PC-9 (cell line): ENCODE data around the gene SGMS2.

Source experiments
- EZH2 ChIP-seq: fragments of 200-600 bp; sonication (generic); IDR thresholded peaks from 2 replicates; pipeline ENCODE4 v1.8.0; 2017; ENCODE audit warnings: antibody characterized with exemption, low read depth
- TF ChIP-seq, protein P1 (sequence below): fragments of 200-600 bp; sonication (generic); conservative IDR thresholded peaks from 2 replicates; pipeline ENCODE4 v1.6.1; 2017; ENCODE audit warnings: mixed run types, antibody characterized with exemption, mild to moderate bottlenecking, moderate library complexity

DNA sequence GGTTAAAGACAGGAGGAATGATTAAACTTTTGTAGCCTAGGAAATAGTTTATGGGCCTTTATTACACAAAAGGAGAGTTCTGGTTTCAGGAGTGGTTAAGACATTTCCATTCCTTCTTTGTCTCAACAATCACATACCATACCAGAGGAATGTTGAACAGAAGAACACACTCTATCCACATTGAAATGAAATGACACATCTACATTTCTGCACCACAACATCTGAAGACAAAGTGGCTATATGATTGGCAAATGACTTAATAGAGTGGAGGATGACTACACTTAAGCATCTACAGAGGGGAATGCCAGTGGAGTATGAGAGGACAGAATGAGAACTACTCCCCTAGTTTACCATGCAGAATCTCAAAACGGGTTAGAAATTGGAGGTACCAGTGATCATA, 114.6 kb downstream of the SGMS2 start:
- TF ChIP-seq, protein P1, sequence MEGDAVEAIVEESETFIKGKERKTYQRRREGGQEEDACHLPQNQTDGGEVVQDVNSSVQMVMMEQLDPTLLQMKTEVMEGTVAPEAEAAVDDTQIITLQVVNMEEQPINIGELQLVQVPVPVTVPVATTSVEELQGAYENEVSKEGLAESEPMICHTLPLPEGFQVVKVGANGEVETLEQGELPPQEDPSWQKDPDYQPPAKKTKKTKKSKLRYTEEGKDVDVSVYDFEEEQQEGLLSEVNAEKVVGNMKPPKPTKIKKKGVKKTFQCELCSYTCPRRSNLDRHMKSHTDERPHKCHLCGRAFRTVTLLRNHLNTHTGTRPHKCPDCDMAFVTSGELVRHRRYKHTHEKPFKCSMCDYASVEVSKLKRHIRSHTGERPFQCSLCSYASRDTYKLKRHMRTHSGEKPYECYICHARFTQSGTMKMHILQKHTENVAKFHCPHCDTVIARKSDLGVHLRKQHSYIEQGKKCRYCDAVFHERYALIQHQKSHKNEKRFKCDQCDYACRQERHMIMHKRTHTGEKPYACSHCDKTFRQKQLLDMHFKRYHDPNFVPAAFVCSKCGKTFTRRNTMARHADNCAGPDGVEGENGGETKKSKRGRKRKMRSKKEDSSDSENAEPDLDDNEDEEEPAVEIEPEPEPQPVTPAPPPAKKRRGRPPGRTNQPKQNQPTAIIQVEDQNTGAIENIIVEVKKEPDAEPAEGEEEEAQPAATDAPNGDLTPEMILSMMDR: no peak
- no peak for TF ChIP-seq EZH2
